ENCODE measurements around the gene MGMT. TPM values are rescaled to one million over a fixed set of nuclear protein-coding genes. Genes with fewer than 3 reads are reported as not detected.
A peak's percentile ranks its signal among the peaks of the same experiment; 100 is the strongest.

Gene MGMT
- 10 to 100 TPM; 15.4 to 17.5 (median 16.3) TPM for total RNA-seq
- long read RNA-seq, donor 1, transcript MGMT-201 (5 exons, 1,759 nt): major isoform, 7 of 13 reads
- long read RNA-seq, donor 1, partial matches to known transcripts: 2 of 13 reads
- long read RNA-seq, donor 1, other reads (novel, unspliced or antisense): 3 of 13 reads
- long read RNA-seq, donor 2, transcript MGMT-201 (5 exons, 1,759 nt): major isoform, 26 of 35 reads
- long read RNA-seq, donor 2, partial matches to known transcripts: 5 of 35 reads
- long read RNA-seq, donor 2, other reads (novel, unspliced or antisense): 2 of 35 reads

DNA sequence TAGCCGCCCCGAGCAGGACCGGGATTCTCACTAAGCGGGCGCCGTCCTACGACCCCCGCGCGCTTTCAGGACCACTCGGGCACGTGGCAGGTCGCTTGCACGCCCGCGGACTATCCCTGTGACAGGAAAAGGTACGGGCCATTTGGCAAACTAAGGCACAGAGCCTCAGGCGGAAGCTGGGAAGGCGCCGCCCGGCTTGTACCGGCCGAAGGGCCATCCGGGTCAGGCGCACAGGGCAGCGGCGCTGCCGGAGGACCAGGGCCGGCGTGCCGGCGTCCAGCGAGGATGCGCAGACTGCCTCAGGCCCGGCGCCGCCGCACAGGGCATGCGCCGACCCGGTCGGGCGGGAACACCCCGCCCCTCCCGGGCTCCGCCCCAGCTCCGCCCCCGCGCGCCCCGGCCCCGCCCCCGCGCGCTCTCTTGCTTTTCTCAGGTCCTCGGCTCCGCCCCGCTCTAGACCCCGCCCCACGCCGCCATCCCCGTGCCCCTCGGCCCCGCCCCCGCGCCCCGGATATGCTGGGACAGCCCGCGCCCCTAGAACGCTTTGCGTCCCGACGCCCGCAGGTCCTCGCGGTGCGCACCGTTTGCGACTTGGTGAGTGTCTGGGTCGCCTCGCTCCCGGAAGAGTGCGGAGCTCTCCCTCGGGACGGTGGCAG, at the start of gene MGMT:
TSS of gene MGMT (plus strand) at position 539 of the 656 bp plus-strand sequence.
- intact Hi-C loops (cut with DNase I, micrococcal nuclease): no loop called here
- ATAC-seq: peak; percentile 99
- TF ChIP-seq, protein P1, sequence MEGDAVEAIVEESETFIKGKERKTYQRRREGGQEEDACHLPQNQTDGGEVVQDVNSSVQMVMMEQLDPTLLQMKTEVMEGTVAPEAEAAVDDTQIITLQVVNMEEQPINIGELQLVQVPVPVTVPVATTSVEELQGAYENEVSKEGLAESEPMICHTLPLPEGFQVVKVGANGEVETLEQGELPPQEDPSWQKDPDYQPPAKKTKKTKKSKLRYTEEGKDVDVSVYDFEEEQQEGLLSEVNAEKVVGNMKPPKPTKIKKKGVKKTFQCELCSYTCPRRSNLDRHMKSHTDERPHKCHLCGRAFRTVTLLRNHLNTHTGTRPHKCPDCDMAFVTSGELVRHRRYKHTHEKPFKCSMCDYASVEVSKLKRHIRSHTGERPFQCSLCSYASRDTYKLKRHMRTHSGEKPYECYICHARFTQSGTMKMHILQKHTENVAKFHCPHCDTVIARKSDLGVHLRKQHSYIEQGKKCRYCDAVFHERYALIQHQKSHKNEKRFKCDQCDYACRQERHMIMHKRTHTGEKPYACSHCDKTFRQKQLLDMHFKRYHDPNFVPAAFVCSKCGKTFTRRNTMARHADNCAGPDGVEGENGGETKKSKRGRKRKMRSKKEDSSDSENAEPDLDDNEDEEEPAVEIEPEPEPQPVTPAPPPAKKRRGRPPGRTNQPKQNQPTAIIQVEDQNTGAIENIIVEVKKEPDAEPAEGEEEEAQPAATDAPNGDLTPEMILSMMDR (IDR thresholded peaks at IDR 0.05): no peak
- no peaks in the 10 kb centered on the region for H3K36me3 ChIP-seq (ENCODE audit: low read depth)
- H3K9me3 ChIP-seq: no peaks in the 10 kb centered on the region
- peak within 1 kb of the TSS; percentile 65 for H3K4me3 ChIP-seq
- no peaks in the 10 kb centered on the region for H3K4me1 ChIP-seq (ENCODE audit: low read depth)
- DNase-seq: peak; percentile 98 to 99 (median 99)

DNA sequence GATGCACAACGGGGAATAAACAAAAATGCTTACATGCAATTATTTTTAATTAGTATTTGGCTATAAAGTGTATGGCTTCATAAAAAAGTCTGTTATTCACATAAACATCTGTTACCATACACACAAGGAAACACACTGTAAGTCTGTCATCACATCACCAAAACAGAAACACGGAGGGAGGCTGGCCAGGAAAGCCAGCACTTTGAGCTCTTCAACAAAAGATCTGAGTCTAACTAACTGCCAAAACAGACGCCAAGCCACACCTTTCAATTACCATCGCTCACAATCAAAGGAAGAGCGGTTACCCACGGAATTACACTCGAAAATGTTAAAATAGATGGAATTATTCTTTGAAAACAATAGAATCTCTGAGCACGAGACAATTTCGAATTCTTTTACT, 49.2 kb upstream of the MGMT start:
- TF ChIP-seq, protein P1 (IDR thresholded peaks at IDR 0.05): no peak
- H3K4me3 ChIP-seq: no peak overlapping the region
- ATAC-seq (no peak), DNase-seq (no peak)
- H3K4me1 ChIP-seq (ENCODE audit: low read depth): no peaks in the 10 kb centered on the region
- no peaks in the 10 kb centered on the region for H3K36me3 ChIP-seq (ENCODE audit: low read depth)
- no peaks in the 10 kb centered on the region for H3K9me3 ChIP-seq
- intact Hi-C loops (cut with DNase I, micrococcal nuclease): no loop called here

DNA sequence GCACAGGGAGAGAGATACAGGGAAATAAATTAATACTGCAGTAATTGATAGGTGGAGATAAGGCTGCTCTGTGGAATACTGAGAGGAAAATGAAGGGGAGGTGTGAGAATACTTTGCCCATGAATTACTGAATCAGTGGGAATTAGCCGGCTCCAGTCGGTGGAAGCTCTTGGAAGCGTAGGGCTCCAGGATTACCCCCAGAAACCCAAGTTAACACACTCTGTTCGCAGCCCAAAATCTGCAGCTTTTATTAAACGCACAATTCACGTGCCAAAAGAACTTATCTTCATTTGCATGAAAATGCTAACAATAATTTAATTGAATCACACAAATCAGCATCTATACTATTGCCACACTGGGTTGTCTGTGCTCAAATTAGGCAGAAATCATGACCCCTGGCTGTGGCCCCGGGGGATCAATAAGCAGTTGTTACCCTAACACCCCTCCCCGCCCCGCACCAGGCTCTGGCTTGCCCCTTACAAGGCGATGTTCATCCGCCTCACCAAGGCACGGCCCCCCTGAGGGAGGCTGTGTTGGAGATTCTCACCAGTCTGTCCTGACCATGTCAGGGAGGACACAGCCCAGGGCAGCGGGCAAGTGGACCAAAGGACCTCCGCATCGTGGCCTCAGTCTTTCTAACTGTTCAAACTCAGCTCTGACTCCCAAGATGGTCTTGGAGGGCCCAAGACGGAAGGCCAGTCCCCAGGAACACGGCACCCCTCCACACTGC, 48.4 kb upstream of the MGMT start:
- no peaks in the 10 kb centered on the region for H3K4me1 ChIP-seq (ENCODE audit: low read depth)
- TF ChIP-seq, protein P1 (IDR thresholded peaks at IDR 0.05): no peak
- ATAC-seq (no peak), DNase-seq (no peak)
- intact Hi-C loops (cut with DNase I, micrococcal nuclease): no loop called here
- no peak overlapping the region for H3K4me3 ChIP-seq
- no peaks in the 10 kb centered on the region for H3K9me3 ChIP-seq
- no peaks in the 10 kb centered on the region for H3K36me3 ChIP-seq (ENCODE audit: low read depth)

DNA sequence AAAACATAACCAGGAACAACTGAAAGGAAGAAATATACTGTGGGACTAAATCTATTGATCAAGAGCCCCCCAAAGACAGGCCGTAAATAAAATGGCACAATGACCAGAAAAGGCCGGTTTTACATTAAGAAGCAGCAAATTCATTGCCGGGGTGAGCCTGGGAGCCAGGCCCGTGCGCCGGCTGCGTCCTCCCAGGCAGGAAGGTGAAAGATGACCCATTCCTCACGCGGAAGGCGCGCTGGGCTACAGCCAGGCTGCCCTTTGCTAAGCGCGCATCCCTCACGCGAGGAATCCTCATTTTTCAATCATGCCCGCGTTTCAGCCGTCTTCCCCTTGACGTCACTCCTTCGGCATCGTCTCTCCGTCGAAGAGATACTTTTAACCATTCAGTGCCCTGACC, 47.6 kb upstream of the MGMT start:
- intact Hi-C loops (cut with DNase I, micrococcal nuclease): no loop called here
- H3K4me1 ChIP-seq (ENCODE audit: low read depth): no peaks in the 10 kb centered on the region
- ATAC-seq (no peak), DNase-seq (no peak)
- no peak overlapping the region for H3K4me3 ChIP-seq
- TF ChIP-seq, protein P1 (IDR thresholded peaks at IDR 0.05): no peak
- no peaks in the 10 kb centered on the region for H3K36me3 ChIP-seq (ENCODE audit: low read depth)
- no peaks in the 10 kb centered on the region for H3K9me3 ChIP-seq

DNA sequence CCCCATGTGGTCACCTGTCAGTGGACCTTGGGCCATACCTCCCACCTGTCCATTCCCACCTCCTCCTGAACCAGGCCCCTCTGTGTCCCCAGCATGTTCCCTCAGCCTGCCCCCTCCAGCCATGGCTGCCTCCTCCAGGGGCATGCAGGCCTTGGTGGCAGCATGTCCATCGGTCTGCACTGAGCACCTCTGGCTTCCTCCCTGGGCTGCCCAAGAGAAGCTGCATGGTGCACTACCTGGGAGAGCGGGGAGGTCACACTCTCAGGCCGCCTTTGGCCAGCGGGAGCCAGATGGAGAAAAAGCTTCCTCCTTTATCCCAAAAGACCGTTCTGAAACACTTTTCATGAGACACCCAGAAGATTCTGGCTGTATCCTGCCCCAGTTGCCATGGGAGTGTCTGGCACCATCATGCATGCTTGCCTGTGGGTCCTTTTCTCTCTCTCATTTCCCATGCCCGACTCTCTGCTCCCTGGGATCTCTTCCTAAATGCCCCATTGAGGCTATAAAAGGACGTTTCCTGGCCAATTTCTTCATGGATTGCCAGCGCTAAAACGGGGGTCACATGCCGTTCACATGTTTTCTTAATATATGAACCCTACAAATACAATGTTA, 45.5 kb upstream of the MGMT start:
- intact Hi-C loops (cut with DNase I, micrococcal nuclease): no loop called here

More for the DNA sequence above, 45.5 kb upstream of the MGMT start:
- ATAC-seq (no peak), DNase-seq (no peak)
- Histone ChIP-seq H3K4me1 (ENCODE audit: low read depth) (no peaks in the 10 kb centered on the region), H3K4me3 (no peak overlapping the region), H3K9me3 (no peaks in the 10 kb centered on the region), H3K36me3 (ENCODE audit: low read depth) (no peaks in the 10 kb centered on the region)
- TF ChIP-seq, protein P1 (IDR thresholded peaks at IDR 0.05): no peak

All from mucosa of descending colon (tissue), 3 donors.